Adrenal gland (tissue), 5 donors: ENCODE data around the gene CTPS1.

Experiments
- CTCF ChIP-seq, 6 experiments: fragments of 450-650 bp in 4 of 6; fragments of 200-600 bp in 2 of 6; sonication (generic) in 1 of 6; IDR thresholded peaks; 1 replicate in 5 of 6; 2 replicates in 1 of 6; pipeline versions ENCODE4 v1.5.1 to v1.8.0; 2016 to 2021; ENCODE audit warnings: antibody characterized with exemption in 6 of 6, mild to moderate bottlenecking in 2 of 6, moderate library complexity in 1 of 6
- POLR2A ChIP-seq, 2 donors: fragments of 450-650 bp; IDR thresholded peaks; one replicate each; pipeline ENCODE4 v1.6.1; 2017; ENCODE audit warnings: antibody characterized with exemption in 2 of 2, mild to moderate bottlenecking in 2 of 2, moderate library complexity in 1 of 2
- donor health status: DM: no; HTN: no; CAD: no.

- TF ChIP-seq CTCF (IDR thresholded peaks at IDR 0.05) (no peak), POLR2A (IDR thresholded peaks at IDR 0.05) (no peak)
These were observed 69.0 kb downstream of the CTPS1 start for GRCh38 chr1:41048540-41048939.
